Measurements from ENCODE around the gene COBL.

DNA sequence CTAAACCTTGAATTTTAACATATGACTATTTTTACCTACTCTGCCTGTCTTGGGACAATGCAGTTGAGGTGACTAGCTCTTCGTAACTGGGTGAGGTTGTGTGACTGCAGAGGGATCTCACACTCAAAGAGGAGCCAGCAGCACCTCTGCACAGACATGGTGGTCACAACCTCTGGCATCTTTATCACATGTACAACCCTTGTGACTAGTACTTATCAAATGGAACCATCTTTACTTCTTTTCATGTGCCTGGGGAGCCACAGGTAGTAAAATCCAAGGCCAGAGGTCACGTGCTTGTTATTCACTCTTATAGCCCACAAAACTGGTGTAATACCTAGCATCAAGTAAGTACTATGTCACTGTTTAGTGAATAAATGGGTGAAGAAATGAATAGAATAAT lies 244.3 kb downstream of the COBL start:
- TF ChIP-seq, protein P1, sequence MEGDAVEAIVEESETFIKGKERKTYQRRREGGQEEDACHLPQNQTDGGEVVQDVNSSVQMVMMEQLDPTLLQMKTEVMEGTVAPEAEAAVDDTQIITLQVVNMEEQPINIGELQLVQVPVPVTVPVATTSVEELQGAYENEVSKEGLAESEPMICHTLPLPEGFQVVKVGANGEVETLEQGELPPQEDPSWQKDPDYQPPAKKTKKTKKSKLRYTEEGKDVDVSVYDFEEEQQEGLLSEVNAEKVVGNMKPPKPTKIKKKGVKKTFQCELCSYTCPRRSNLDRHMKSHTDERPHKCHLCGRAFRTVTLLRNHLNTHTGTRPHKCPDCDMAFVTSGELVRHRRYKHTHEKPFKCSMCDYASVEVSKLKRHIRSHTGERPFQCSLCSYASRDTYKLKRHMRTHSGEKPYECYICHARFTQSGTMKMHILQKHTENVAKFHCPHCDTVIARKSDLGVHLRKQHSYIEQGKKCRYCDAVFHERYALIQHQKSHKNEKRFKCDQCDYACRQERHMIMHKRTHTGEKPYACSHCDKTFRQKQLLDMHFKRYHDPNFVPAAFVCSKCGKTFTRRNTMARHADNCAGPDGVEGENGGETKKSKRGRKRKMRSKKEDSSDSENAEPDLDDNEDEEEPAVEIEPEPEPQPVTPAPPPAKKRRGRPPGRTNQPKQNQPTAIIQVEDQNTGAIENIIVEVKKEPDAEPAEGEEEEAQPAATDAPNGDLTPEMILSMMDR (IDR thresholded peaks at IDR 0.05), result no peak
- no peak for TF ChIP-seq POLR2A (IDR thresholded peaks at IDR 0.05)

Data from right lobe of liver (tissue), 4 donors.